Hepatocyte (in vitro differentiated cells): Measurements from ENCODE around the gene DAZL. TPM values are rescaled to one million over a fixed set of nuclear protein-coding genes. Genes with fewer than 3 reads are reported as not detected.

Experiments used
- DNase-seq: peaks from one replicate; pipeline ENCODE4 v3.0.0-alpha.2; 2016; ENCODE audit warnings: low spot score
- H2AFZ ChIP-seq: fragments of 200-600 bp; sonication (generic); 2 replicates; pipeline ENCODE4 v1.6.0; 2016; ENCODE audit warnings: antibody characterized with exemption, mild to moderate bottlenecking
- H3K27ac ChIP-seq: fragments of 200-600 bp; sonication (generic); 2 replicates; pipeline ENCODE4 v1.5.1; 2016; ENCODE audit warnings: mild to moderate bottlenecking
- H3K27me3 ChIP-seq: fragments of 200-600 bp; sonication (generic); 2 replicates; pipeline ENCODE4 v1.6.1; 2016
- H3K36me3 ChIP-seq: fragments of 200-600 bp; sonication (generic); replicated peaks from 2 replicates; pipeline ENCODE4 v1.5.1; 2016; ENCODE audit warnings: low read depth; ENCODE audit not compliant: insufficient read depth
- H3K4me1 ChIP-seq: fragments of 200-600 bp; sonication (generic); 2 replicates; pipeline ENCODE4 v1.5.1; 2016; ENCODE audit warnings: mild to moderate bottlenecking, moderate library complexity; ENCODE audit not compliant: insufficient read depth
- H3K4me2 ChIP-seq: fragments of 200-600 bp; sonication (generic); 2 replicates; pipeline ENCODE4 v1.6.0; 2016
- H3K4me3 ChIP-seq: fragments of 200-600 bp; sonication (generic); 2 replicates; pipeline ENCODE4 v1.5.1; 2016; ENCODE audit warnings: mild to moderate bottlenecking
- H3K79me2 ChIP-seq: fragments of 200-600 bp; sonication (generic); 2 replicates; pipeline ENCODE4 v1.6.0; 2017; ENCODE audit warnings: mild to moderate bottlenecking
- H3K9me2 ChIP-seq: fragments of 200-600 bp; sonication (generic); replicated peaks from 2 replicates; pipeline ENCODE4 v1.6.0; 2017; ENCODE audit warnings: mild to moderate bottlenecking; ENCODE audit not compliant: insufficient read depth
- H3K9me3 ChIP-seq: fragments of 200-600 bp; sonication (generic); 2 replicates; pipeline ENCODE4 v1.5.1; 2016; ENCODE audit warnings: low read depth, mild to moderate bottlenecking
- H4K20me1 ChIP-seq: fragments of 200-600 bp; sonication (generic); 2 replicates; pipeline ENCODE4 v1.6.0; 2016; ENCODE audit warnings: mild to moderate bottlenecking; ENCODE audit not compliant: insufficient read depth, poor library complexity, severe bottlenecking
- EZH2 ChIP-seq: fragments of 200-600 bp; sonication (generic); IDR thresholded peaks from 2 replicates; pipeline ENCODE4 v1.6.1; 2016; ENCODE audit warnings: antibody characterized with exemption, mild to moderate bottlenecking, borderline replicate concordance
- EZH2phosphoT487 ChIP-seq: fragments of 200-600 bp; sonication (generic); IDR thresholded peaks from one replicate; pipeline ENCODE4 v1.6.1; 2018; ENCODE audit warnings: antibody characterized with exemption, mild to moderate bottlenecking, low read depth, moderate library complexity; ENCODE audit not compliant: unreplicated experiment, severe bottlenecking
- whole genome bisulfite sequencing: methylation state at CpG from one replicate; pipeline ENCODE4 v1.1.6; 2016; ENCODE audit warnings: low lambda C conversion rate; ENCODE audit errors: missing lambda C conversion rate; 5-methylcytosine and 5-hydroxymethylcytosine counted together
- polyA plus RNA-seq: library from polyadenylated mRNA; unstranded; fragments of >200 nt; fragmentation: Nextera tagmentation; extraction: Ambion mirVana; gene quantifications from 2 replicates; pipeline ENCODE4 v1.2.1, GENCODE V29; 2016
- total RNA-seq: library from RNA; depleted of rRNA; stranded (reverse); fragments of >200 nt; gene quantifications from 2 replicates; pipeline ENCODE4 v1.2.3, GENCODE V29; 2014
- TF ChIP-seq, protein P1 (sequence below): fragments of 200-600 bp; sonication (generic); IDR thresholded peaks from 2 replicates; pipeline ENCODE4 v1.5.1; 2016; ENCODE audit warnings: antibody characterized with exemption, mild to moderate bottlenecking; ENCODE audit not compliant: poor library complexity

Gene DAZL
- total and polyA plus RNA-seq, 2 experiments from 2014 or later = 0.33 TPM; not detected in 1

DNA sequence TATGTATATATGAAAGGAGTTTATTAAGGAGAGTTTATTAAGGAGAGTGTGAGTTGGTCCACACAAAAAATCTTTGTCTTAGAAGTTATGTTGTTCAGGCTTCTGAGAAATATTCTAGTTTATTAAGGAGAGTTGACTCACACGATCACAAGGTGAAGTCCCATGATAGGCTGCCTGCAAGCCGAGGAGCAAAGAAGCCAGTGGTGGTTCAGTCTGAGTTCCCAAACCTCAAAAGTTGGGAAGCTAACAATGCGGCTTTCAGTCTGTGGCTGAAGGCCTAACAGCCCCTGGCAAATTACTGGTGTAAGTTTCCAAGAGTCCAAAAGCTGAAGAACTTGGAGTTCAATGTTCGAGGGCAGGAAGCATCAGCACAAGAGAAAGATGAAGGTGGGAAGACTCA, 42.4 kb upstream of the DAZL start:
- no peaks in the 10 kb centered on the region for H3K9me3 ChIP-seq
- no peaks in the 10 kb centered on the region for H3K79me2 ChIP-seq
- H3K4me3 ChIP-seq = no peak overlapping the region
- no peaks in the 10 kb centered on the region for H3K27me3 ChIP-seq
- 95% methylated on average over 4 of the region's 4 CpGs for WGBS
- no peaks in the 10 kb centered on the region for H3K36me3 ChIP-seq
- TF ChIP-seq, protein P1, sequence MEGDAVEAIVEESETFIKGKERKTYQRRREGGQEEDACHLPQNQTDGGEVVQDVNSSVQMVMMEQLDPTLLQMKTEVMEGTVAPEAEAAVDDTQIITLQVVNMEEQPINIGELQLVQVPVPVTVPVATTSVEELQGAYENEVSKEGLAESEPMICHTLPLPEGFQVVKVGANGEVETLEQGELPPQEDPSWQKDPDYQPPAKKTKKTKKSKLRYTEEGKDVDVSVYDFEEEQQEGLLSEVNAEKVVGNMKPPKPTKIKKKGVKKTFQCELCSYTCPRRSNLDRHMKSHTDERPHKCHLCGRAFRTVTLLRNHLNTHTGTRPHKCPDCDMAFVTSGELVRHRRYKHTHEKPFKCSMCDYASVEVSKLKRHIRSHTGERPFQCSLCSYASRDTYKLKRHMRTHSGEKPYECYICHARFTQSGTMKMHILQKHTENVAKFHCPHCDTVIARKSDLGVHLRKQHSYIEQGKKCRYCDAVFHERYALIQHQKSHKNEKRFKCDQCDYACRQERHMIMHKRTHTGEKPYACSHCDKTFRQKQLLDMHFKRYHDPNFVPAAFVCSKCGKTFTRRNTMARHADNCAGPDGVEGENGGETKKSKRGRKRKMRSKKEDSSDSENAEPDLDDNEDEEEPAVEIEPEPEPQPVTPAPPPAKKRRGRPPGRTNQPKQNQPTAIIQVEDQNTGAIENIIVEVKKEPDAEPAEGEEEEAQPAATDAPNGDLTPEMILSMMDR = no peak
- TF ChIP-seq EZH2 = no peak
- TF ChIP-seq EZH2phosphoT487 = no peak
- no peak overlapping the region for H3K4me2 ChIP-seq
- H2AFZ ChIP-seq = no peak overlapping the region
- H3K4me1 ChIP-seq = no peaks in the 10 kb centered on the region
- no peak for DNase-seq
- H3K27ac ChIP-seq = no peak overlapping the region
- no peaks in the 10 kb centered on the region for H3K9me2 ChIP-seq
- H4K20me1 ChIP-seq = no peaks in the 10 kb centered on the region

GRCh38 chr3:16639806-16640205, 34.6 kb upstream of the DAZL start:
- TF ChIP-seq EZH2phosphoT487 (no peak), EZH2 (no peak)
- TF ChIP-seq, protein P1 = no peak
- Histone ChIP-seq H2AFZ (no peak overlapping the region), H3K4me2 (no peak overlapping the region), H3K4me3 (no peak overlapping the region), H3K27ac (no peak overlapping the region), H3K9me3 (no peaks in the 10 kb centered on the region), H3K4me1 (no peaks in the 10 kb centered on the region), H4K20me1 (no peaks in the 10 kb centered on the region), H3K79me2 (no peaks in the 10 kb centered on the region), H3K27me3 (no peaks in the 10 kb centered on the region), H3K36me3 (no peaks in the 10 kb centered on the region), H3K9me2 (no peaks in the 10 kb centered on the region)
- DNase-seq = no peak
- 85% methylated on average over 2 of the region's 2 CpGs for WGBS

DNA sequence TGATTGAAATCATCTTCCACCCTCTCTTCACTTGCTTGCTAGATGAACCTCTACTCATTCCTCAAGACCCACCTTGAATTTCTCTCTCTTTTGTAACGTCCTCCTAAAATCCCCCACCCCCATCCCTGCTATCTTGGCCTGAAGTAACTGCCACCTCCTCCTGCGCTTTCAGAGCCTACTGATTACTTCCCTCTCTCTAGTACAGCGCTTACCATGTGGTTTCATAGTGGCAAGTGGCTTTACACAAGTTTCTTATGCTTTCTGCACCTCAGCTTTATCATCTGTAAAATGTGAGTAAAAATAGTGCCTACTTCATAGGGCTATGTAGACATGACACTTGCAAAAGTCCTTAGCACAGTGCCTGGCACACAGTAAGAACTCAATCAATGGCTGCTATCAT, 28.7 kb upstream of the DAZL start:
- 94% methylated on average over 3 of the region's 3 CpGs for WGBS
- H3K36me3 ChIP-seq = no peaks in the 10 kb centered on the region
- H3K4me3 ChIP-seq = no peak overlapping the region
- no peaks in the 10 kb centered on the region for H3K9me3 ChIP-seq
- no peaks in the 10 kb centered on the region for H3K9me2 ChIP-seq
- no peak for TF ChIP-seq EZH2phosphoT487
- no peak for TF ChIP-seq EZH2
- H3K4me1 ChIP-seq = no peaks in the 10 kb centered on the region
- H2AFZ ChIP-seq = no peak overlapping the region
- no peak overlapping the region for H3K4me2 ChIP-seq
- H3K27me3 ChIP-seq = no peaks in the 10 kb centered on the region
- DNase-seq = no peak
- no peaks in the 10 kb centered on the region for H4K20me1 ChIP-seq
- H3K27ac ChIP-seq = no peak overlapping the region
- H3K79me2 ChIP-seq = no peaks in the 10 kb centered on the region

GRCh38 chr3:16632395-16632794, 27.2 kb upstream of the DAZL start:
- H3K4me2 ChIP-seq = no peak overlapping the region
- H3K36me3 ChIP-seq = no peaks in the 10 kb centered on the region
- no peak overlapping the region for H3K4me3 ChIP-seq
- TF ChIP-seq EZH2phosphoT487 (no peak), EZH2 (no peak)
- TF ChIP-seq, protein P1 = no peak
- no peaks in the 10 kb centered on the region for H3K9me3 ChIP-seq
- no peaks in the 10 kb centered on the region for H4K20me1 ChIP-seq
- no peaks in the 10 kb centered on the region for H3K79me2 ChIP-seq
- H3K4me1 ChIP-seq = no peaks in the 10 kb centered on the region
- no peak for DNase-seq
- no peaks in the 10 kb centered on the region for H3K27me3 ChIP-seq
- no peak overlapping the region for H2AFZ ChIP-seq
- no peak overlapping the region for H3K27ac ChIP-seq
- H3K9me2 ChIP-seq = no peaks in the 10 kb centered on the region
- 69% methylated on average over 2 of the region's 2 CpGs for WGBS
